Common myeloid progenitor, CD34-positive (primary cell): ENCODE results near the gene NEU2.

Source experiments
- CTCF ChIA-PET: fragments of 350-600 bp; sonication (Branson Sonifier 250); formaldehyde crosslinking; loops from one replicate; lab custom pipeline; 2021; ENCODE audit warnings: antibody characterized with exemption; lab: Charles Lee
- POLR2A ChIA-PET: fragments of 350-600 bp; sonication (Branson Sonifier 250); formaldehyde crosslinking; loops from one replicate; lab custom pipeline; 2021; ENCODE audit warnings: antibody characterized with exemption; lab: Charles Lee
- DNase-seq, 3 donors: peaks; one replicate each; pipeline versions ENCODE4 v3.0.0 to v3.0.0-alpha.2; 2013
- H3K27ac ChIP-seq, 2 experiments: 1 replicate in 1 of 2; 2 replicates in 1 of 2; pipeline ENCODE4 v1.7.0; 2013; ENCODE audit warnings: inconsistent platforms in 2 of 2, low read length in 2 of 2, mild to moderate bottlenecking in 2 of 2, low read depth in 1 of 2, moderate library complexity in 1 of 2; ENCODE audit not compliant: severe bottlenecking in 2 of 2, insufficient read depth in 1 of 2, poor library complexity in 1 of 2
- H3K27me3 ChIP-seq, 5 experiments: replicated peaks in 2 of 5; 1 replicate in 3 of 5; 2 replicates in 2 of 5; pipeline versions ENCODE4 v1.6.1 to v1.7.0; 2013; ENCODE audit warnings: low read length in 4 of 5, mild to moderate bottlenecking in 2 of 5, moderate library complexity in 2 of 5, inconsistent platforms in 1 of 5; ENCODE audit not compliant: insufficient read depth in 5 of 5, control insufficient read depth in 4 of 5
- H3K36me3 ChIP-seq, 4 experiments: 1 replicate in 2 of 4; 2 replicates in 2 of 4; pipeline versions ENCODE4 v1.6.1 to v1.7.0; 2013; ENCODE audit warnings: low read length in 3 of 4, control low read depth in 1 of 4, mild to moderate bottlenecking in 1 of 4; ENCODE audit not compliant: control insufficient read depth in 4 of 4, insufficient read depth in 4 of 4
- H3K4me1 ChIP-seq, 4 experiments: 1 replicate in 3 of 4; 2 replicates in 1 of 4; pipeline versions ENCODE4 v1.6.1 to v1.7.1; 2013; ENCODE audit warnings: low read length in 3 of 4, mild to moderate bottlenecking in 3 of 4, control low read depth in 1 of 4, inconsistent platforms in 1 of 4, moderate library complexity in 1 of 4; ENCODE audit not compliant: control insufficient read depth in 4 of 4, insufficient read depth in 4 of 4; ENCODE audit errors: control extremely low read depth in 1 of 4
- H3K4me3 ChIP-seq, 7 experiments: 1 replicate in 4 of 7; 2 replicates in 3 of 7; pipeline versions ENCODE4 v1.5.1 to v1.7.0; 2013; ENCODE audit warnings: mild to moderate bottlenecking in 7 of 7, low read length in 6 of 7, moderate library complexity in 6 of 7, inconsistent platforms in 2 of 7, low read depth in 2 of 7, control low read depth in 1 of 7; ENCODE audit not compliant: insufficient read depth in 4 of 7, control insufficient read depth in 1 of 7; ENCODE audit errors: extremely low read depth in 1 of 7
- H3K9me3 ChIP-seq, 5 experiments: 1 replicate in 4 of 5; 2 replicates in 1 of 5; pipeline versions ENCODE4 v1.6.1 to v1.7.1; 2013; ENCODE audit warnings: low read length in 4 of 5, mild to moderate bottlenecking in 2 of 5, inconsistent platforms in 1 of 5, low read depth in 1 of 5, moderate library complexity in 1 of 5; ENCODE audit not compliant: control insufficient read depth in 4 of 5, insufficient read depth in 2 of 5; ENCODE audit errors: control extremely low read depth in 1 of 5
- WGBS: methylation state at CpG from one replicate; pipeline ENCODE4 v1.1.5; 2013; ENCODE audit not compliant: insufficient coverage; 5-methylcytosine and 5-hydroxymethylcytosine counted together

Gene NEU2

DNA sequence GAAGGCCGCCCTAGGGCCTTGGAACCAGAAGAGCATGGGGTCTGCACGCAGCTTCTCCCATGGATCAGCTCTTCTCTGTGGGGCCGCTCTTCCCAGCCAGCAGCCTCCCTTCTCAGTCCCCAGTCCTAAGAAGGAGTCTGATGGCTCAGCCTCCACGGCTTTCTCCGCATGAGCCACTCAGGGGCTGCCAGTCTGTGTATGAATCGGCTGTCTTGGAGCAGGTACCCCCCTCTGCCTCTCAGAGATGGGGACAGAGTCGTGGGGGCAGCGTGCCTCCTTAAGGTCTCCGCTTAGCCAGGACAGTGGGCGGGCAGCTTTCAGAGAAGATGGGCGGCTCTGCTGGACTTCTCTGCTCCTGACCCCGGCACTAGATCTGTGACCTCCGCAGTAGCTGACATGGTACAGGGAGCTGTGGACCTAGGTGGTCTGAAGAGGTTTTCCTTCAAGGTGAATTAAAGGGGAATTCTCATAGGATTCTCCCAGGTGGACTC, 49.3 kb downstream of the NEU2 start:
- Histone ChIP-seq H3K27ac (peak overlapping the region; percentile 83 to 88), H3K4me1 (peaks cover 59 to 97% (median 95%) of the 10 kb centered on the region in 4 experiments), H3K27me3 (no peaks in the 10 kb centered on the region), H3K9me3 (no peaks in the 10 kb centered on the region), H3K36me3 (peaks cover 5 to 61% (median 33%) of the 10 kb centered on the region in 4 experiments), H3K4me3 (peak overlapping the region in 1 of 7 experiments; percentile 24)
- 61% methylated on average over 12 of the region's 13 CpGs for WGBS
- peak in 1 of 3 donors; percentile 44 for DNase-seq
- POLR2A ChIA-PET: interaction anchor here (2.1 kb wide), 1 partner anchor 21 kb away, joined by 9 read pairs; no protein-coding TSS in a partner anchor
- CTCF ChIA-PET: interaction anchor here (1.0 to 6.1 kb wide), 13 partner anchors 8 to 49 kb away, joined by 4 to 42 read pairs (median 9); partner anchors contain the start of gene INPP5D

DNA sequence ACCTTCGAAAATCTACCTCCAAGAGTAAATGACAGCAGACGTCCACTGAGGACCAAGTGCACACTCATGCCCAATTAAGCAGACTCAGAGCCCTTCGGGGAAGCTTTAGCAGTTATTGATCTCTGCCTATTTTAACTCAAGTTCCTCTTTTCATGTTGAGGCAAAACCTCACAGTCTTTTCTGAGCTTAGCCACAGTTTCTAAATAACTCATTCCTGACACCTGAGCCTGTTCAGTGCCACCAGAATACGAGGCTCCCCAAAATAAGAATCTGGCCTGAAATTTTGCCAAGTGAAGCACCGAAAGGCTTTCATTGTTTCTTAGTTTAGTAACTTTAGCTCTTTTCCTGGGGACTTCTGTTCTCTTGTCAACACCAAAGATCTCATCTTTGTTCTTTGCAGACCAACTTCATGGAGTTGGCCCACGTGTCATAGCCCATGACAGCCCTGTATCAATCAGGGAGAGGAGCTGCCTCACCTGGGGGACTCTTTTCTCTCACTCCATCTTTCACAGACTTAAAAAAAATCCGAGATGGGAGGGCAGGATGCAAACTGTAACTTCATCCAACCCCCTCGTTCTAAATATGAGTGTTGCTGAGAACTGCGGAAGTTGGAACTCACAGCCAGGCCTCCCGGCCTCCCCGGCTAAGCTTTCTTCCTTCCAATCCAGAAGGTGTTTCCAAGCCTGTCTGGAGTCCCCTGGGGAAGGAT, 49.9 kb downstream of the NEU2 start:
- peaks cover 6 to 61% (median 34%) of the 10 kb centered on the region in 4 experiments for H3K36me3 ChIP-seq
- H3K4me1 ChIP-seq: peaks cover 55 to 95% (median 94%) of the 10 kb centered on the region in 4 experiments
- CTCF ChIA-PET: interaction anchor here (0.9 to 6.1 kb wide), 11 partner anchors 9 to 83 kb away, joined by 3 to 42 read pairs (median 9); partner anchors contain the start of gene INPP5D
- WGBS: 19% methylated on average over 8 of the region's 11 CpGs
- peak overlapping the region; percentile 83 to 88 for H3K27ac ChIP-seq
- POLR2A ChIA-PET: interaction anchor here (1.0 to 2.1 kb wide), 2 partner anchors 10 to 21 kb away, joined by 3 to 9 read pairs; no protein-coding TSS in a partner anchor
- peak; percentile 56 to 86 (median 79) for DNase-seq
- no peaks in the 10 kb centered on the region for H3K9me3 ChIP-seq
- peak overlapping the region in 3 of 7 experiments; percentile 24 to 51 (median 37) for H3K4me3 ChIP-seq
- H3K27me3 ChIP-seq: no peaks in the 10 kb centered on the region

DNA sequence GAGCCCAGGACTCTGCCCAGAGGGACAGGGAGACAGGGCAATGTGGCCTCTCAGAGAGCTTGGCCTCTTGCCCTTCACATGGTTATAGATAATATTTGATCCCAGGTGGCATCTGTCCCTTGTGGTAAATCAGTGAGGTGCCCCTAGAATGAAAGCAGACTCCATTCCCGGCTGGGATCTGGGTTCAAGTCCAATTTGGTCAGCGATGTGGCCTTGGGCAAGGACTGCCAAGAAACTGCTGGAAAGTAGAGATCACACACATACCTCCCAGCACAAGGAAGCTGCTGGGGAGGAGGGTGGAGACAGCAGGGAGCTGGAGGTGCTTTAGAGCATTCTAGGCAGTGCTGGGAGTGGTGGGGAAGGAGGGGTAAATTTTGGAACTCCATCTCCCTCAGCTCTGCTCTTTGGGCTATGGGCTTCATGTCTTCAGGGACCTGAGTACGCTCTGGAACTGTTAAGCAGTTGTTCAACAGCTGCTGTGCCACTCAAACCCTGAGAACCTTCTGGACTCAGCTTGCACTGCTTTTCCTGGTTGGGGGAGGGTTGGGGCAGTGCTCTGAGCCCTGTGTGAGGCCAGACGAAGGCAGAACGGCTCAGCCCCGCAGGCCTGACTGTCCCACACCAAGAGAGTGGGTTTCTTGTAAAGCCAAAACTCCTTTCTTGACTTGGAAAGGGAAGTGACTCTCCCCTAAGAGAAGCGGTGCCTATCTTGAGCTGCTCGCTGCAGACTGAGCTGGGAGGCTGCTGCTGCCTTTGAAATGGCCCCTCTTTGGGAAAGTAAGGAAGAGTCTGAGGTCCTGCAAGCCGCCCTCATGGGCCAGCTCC, 50.7 kb downstream of the NEU2 start:
- DNase-seq: peak in 1 of 3 donors; percentile 55
- no peaks in the 10 kb centered on the region for H3K9me3 ChIP-seq
- 22% methylated on average over 8 of the region's 9 CpGs for WGBS
- peak overlapping the region in 4 of 7 experiments; percentile 23 to 51 (median 30) for H3K4me3 ChIP-seq
- H3K27ac ChIP-seq: peak overlapping the region; percentile 83 to 88
- POLR2A ChIA-PET: interaction anchor here (1.0 to 2.1 kb wide), 3 partner anchors 9 to 22 kb away, joined by 3 to 9 read pairs (median 4); no protein-coding TSS in a partner anchor
- CTCF ChIA-PET: interaction anchor here (0.8 to 6.1 kb wide), 13 partner anchors 10 to 83 kb away, joined by 3 to 42 read pairs (median 9); partner anchors contain the start of gene INPP5D
- peaks cover 6 to 63% (median 34%) of the 10 kb centered on the region in 4 experiments for H3K36me3 ChIP-seq
- peaks cover 58 to 95% (median 91%) of the 10 kb centered on the region in 4 experiments for H3K4me1 ChIP-seq
- H3K27me3 ChIP-seq: no peaks in the 10 kb centered on the region

DNA sequence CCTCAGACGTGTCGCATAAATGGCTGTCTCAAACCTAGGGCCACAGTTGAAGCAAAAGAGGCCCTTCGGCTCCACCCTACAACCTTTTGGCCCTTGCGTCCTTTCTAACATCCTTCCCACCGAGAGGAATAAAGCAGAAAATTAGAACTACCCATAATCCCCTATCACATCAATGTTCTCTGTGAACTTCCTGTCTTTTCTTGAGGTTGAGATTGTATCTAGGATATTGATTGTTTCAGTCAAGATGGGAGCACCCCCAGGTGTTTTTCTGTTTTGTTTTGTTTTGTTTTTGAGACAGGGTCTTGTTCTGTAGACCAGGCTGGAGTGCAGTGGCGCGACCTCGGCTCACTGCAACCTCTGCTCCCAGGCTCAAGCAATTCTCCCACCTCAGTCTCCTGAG, 51.3 kb downstream of the NEU2 start:
- DNase-seq: no peak
- Histone ChIP-seq H3K4me1 (peaks cover 57 to 96% (median 91%) of the 10 kb centered on the region in 4 experiments), H3K27me3 (no peaks in the 10 kb centered on the region), H3K9me3 (no peaks in the 10 kb centered on the region), H3K36me3 (peaks cover 9 to 66% (median 36%) of the 10 kb centered on the region in 4 experiments), H3K27ac (peak overlapping the region; percentile 83 to 88), H3K4me3 (peak overlapping the region in 4 of 7 experiments; percentile 15 to 51 (median 24))
- POLR2A ChIA-PET: interaction anchor here (1.0 to 2.1 kb wide), 4 partner anchors 9 to 24 kb away, joined by 3 to 9 read pairs (median 4); partner anchors contain the start of gene INPP5D
- WGBS: 68% methylated on average over 6 of the region's 8 CpGs
- CTCF ChIA-PET: interaction anchor here (0.7 to 6.1 kb wide), 10 partner anchors 8 to 52 kb away, joined by 3 to 42 read pairs (median 10); partner anchors contain the start of gene INPP5D

DNA sequence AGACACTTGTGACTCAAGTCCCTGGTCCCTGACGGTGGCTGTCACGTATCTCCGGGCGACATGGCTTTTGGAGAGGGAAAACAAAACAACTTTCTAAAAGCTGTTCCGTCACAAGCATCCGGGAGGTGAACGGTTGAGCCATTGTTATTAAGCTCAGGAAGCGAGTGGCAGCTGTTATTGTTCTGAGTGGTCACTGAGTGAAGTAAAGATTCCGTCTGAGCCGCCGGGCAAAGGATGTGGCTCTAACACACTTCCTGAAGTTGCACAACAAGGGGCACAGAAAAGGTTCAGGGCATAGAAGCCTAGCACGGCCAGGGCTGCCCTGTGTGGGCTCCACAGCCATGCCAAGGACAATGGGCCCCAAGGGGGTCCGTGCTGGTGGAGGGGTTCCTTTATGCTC, 52.0 kb downstream of the NEU2 start:
- peak overlapping the region in 5 of 7 experiments; percentile 13 to 52 (median 49) for H3K4me3 ChIP-seq
- H3K27me3 ChIP-seq: no peaks in the 10 kb centered on the region
- H3K4me1 ChIP-seq: peaks cover 52 to 96% (median 88%) of the 10 kb centered on the region in 4 experiments
- peaks cover 12 to 66% (median 39%) of the 10 kb centered on the region in 4 experiments for H3K36me3 ChIP-seq
- 0% methylated on average over 11 of the region's 13 CpGs for WGBS
- no peaks in the 10 kb centered on the region for H3K9me3 ChIP-seq
- ChIA-PET POLR2A (interaction anchor here (0.7 to 1.4 kb wide), 5 partner anchors 8 to 25 kb away, joined by 3 to 5 read pairs (median 4); partner anchors contain the start of gene INPP5D), CTCF (interaction anchor here (0.7 to 6.1 kb wide), 6 partner anchors 8 to 51 kb away, joined by 3 to 42 read pairs (median 11); partner anchors contain the start of gene INPP5D)
- peak; percentile 64 to 93 (median 90) for DNase-seq
- H3K27ac ChIP-seq: peak overlapping the region; percentile 83 to 88
